Fibroblast of the conjunctiva (primary cell): ENCODE measurements around the gene RIPK4.

Source experiments
- DNase-seq: peaks from one replicate; pipeline ENCODE4 v3.0.0-alpha.2; 2010; ENCODE audit warnings: low read depth

The RIPK4 gene

GRCh38 chr21:41769111-41769510 lies 2.3 kb upstream of the RIPK4 start:
- no peak for DNase-seq

GRCh38 chr21:41768437-41769042 lies 1.7 kb upstream of the RIPK4 start:
- DNase-seq = no peak

GRCh38 chr21:41767606-41768436 lies 969 bp upstream of the RIPK4 start:
- no peak for DNase-seq

- DNase-seq = no peak
Observed at GRCh38 chr21:41765973-41766882, 624 bp downstream of the RIPK4 start.

DNA sequence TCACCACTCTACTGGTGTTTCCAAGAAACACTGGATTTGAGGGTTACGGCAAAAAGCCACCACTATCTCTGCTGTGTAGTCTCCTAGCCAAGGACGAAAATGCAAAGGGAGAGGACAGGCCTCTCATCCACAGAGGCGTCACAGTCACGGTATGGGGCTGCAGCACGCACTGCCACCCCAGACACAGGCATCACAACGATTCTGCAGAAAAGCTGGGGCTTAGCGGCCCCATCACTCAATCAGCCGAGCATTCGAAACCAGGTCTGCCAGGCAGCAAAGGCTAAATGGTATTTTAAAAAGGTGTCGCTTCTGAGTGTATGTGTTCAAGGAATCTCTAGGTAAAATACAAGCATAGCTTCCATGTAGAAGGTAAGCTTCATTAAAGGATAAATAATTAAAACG lies 1.4 kb downstream of the RIPK4 start:
- DNase-seq = no peak

GRCh38 chr21:41764558-41765419 lies 2.1 kb downstream of the RIPK4 start:
- DNase-seq = no peak

DNA sequence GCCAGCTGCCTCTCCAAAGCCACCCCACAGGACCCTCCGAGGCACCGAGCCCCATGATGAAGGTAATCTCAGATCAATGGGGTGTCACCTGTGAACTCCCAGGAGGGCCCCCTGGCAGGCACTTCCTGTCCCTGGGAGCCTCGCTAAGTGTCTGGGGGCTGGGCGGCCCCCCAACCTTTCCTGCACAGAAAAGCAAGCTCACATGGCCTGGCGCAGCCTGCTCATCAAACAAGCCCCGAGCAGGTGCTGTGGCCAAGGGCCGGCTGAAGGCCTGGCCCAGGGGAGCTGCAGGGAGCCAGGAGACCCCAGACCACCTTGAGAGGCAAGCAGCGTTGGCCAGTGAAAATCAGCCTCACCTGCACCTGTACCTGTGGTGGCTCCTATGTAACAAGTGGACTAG lies 2.9 kb downstream of the RIPK4 start:
- DNase-seq = no peak

GRCh38 chr21:41763398-41763931 lies 3.4 kb downstream of the RIPK4 start:
- no peak for DNase-seq

DNA sequence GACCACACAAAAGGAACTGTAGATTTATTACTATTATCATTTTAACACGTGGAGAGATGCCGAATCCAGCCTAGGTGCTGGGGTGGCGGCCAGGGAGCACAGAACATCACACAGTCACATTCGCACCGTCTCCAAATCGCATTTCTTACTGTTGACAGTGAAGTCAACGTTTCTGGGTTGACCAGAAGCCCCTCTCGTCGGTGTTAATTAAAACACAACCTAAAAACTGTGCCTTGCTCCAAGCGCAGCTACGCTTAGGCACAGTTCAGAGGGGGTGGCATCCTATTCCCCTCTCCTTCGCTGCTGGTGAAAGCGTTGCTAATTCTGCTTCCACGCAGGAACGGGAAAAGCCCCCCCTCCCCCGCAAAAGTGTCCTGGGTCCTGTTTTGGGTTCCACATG lies 4.1 kb downstream of the RIPK4 start:
- DNase-seq = no peak

GRCh38 chr21:41761934-41762635 lies 4.8 kb downstream of the RIPK4 start:
- DNase-seq = no peak

DNA sequence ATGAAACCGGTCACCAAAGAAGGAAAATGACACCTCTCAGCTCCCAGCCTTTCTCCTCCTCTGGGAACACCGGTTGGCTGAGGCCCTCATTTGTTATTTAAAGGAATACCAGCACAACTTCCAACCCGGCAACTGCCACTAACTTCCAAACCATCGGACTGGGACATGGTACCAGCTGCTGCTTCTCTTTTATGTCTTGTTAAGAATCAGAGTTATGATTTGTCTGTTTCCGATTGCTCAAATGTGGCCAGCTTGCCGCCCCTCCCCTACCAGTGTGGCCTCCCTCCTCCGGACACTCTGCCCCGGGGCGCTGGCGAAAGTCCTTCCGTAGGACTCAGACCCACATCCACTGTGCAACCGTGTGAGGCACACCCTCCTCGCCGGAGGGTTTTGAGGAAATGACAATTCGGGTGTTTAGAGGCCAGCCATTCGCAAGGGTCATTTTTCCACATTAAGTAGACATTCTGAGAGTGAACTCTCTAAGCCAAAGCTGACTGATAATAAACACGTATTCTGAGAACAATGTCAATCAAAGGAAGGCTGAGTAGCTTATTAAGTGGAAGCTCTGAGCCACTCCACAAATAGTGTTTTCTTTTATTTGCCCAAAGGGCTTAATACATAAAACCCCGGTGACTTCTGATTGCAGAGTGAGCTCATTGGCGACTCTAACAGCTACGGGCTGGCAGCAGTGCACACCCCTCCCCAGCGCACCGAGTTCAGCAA lies 5.5 kb downstream of the RIPK4 start:
- no peak for DNase-seq

- no peak for DNase-seq
Observed at GRCh38 chr21:41760411-41760810, 6.4 kb downstream of the RIPK4 start.

DNA sequence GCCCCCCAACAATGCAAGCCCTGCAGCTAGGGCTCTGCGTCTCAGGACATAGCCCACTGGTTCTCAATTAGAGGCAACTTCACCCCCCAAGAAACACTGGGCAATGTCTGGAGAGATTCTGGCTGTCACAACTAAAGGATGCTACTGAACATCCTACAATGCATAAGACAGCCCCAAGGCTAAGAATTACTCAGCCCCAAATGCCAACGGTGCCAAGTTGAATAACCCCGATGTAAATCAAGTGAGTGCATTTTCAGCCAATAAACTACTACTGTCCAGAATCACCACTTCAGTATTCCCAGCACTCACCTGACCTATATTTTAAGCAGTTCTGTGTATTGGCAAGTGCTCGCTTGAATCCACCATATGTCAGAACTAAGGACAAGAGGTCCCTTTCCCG lies 6.9 kb downstream of the RIPK4 start:
- DNase-seq = no peak

DNA sequence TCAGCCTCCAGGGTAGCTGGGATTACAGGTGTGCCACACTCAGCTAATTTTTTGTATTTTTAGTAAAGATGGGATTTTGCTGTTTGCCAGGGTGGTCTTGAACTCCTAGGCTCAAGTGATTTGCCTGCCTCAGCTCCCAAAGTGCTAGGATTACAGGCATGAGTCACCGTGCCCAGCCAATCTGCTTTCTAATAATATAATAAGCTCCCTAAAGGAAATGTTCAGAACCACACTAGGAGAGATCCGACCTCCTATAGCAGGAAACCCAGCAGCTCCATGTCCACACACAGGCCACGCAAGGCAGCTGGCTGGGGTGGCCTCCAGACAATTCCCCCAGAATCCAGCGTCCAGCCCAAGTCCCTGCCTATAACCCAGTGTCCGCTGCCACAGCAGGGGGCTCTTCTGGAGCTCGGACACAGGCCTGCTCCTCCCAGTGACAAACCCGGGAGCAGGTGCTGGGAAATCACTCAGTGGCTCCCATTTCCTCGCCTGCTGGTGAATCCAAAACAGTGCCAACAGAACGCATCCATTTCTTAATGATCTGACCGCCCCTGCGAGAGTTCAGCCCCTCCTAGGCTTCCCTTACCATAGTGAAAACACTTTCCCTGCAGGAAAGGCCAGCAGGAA lies 7.5 kb downstream of the RIPK4 start:
- no peak for DNase-seq

DNA sequence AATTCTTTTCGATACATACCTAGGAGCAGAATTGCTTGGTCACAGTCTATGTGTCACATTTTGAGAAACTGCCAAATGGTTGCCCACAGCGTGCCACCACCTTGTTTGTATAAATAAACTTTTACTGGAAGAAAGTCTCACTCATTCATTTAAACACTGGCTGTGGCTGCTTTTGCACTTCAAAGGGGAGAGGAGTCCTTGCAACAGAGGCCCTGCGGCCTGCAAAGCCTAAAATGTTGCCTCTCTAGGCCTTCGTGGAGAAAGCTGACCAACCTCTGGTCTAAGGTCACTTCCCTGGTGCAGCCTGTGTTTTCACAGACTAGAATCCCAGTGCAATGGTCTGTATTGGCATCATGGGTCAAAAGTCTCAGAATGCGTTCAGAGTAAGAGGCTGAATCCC lies 8.3 kb downstream of the RIPK4 start:
- no peak for DNase-seq

DNA sequence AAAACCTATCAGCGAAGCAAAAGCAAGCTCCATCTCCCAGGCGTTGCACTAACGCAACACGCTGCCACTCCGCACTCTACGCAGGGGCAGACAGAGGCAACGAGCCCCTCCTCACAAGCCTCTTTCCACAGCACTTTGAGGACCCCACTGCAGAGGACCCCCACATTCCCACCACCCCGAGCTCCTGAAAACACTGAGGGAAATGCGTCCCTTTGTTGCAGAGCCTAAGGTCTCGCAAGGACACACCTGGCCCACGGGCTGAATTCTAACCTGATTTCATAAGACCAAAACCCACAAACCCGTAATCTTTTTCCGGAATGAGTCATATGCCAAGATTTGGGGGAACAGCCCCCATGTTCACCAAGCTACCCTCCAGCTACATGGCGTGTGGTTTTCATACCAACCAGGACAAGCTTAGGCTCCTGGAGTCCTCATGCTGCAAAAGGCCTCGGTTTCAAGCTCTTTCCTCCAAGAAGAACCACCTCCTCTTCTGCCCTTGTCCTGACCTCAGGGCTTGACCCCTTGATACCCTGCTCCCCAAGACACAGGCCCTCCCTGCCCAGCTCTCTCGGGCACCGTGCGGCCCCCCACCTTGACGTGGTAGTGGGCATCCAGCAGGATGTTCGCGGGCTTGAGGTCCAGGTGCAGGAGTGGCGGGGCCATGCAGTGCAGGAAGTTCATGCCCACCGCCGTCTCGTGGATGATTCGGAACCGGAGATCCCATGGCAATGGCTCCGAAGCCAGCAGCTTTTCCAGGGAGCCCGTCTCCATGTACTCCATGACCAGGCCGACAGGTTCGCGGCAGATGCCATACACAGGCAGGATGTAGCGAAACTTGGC lies 10.7 kb downstream of the RIPK4 start:
- DNase-seq = no peak

DNA sequence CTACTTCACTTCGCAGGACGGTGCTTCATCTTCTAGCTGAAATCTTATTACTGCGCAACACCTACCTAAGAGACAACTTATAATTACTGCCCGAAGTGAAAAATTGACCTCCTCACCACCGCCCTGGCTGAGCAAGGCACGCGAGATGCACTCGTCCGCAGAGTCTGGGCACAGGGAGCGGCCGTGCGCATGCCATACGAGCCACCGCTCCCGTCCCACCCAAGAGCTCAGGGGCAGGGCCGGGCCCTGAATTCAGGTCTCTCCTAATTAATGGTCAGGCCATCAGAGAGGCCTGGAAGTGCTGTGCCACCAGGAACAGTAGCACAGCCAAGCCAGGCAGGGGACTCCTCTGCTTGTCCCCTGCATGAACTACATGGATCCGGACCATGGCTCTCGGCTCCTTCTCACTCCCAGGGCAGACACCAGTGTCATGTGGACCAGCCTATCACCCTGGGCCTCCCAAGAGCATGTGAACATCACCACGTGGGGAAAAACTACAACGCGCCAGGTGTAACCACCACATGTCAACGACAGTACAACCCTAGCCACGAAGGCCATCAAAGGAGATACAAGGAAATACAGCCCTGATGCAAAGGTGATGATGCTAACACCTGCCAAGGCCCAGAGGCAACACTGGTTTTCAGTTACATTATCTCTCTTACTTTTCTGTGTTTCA lies 11.5 kb downstream of the RIPK4 start:
- DNase-seq = no peak

GRCh38 chr21:41754479-41754891 lies 12.4 kb downstream of the RIPK4 start:
- no peak for DNase-seq
